ENCODE results near the gene OSBPL3.

OSBPL3 gene

GRCh38 chr7:24827027-24827426, 153.0 kb downstream of the OSBPL3 start:
- no peak for DNase-seq (ENCODE audit: low read depth)

- DNase-seq (ENCODE audit: low read depth) = no peak
Measured at GRCh38 chr7:24826662-24827020, 153.3 kb downstream of the OSBPL3 start.

GRCh38 chr7:24825931-24826661, 153.9 kb downstream of the OSBPL3 start:
- DNase-seq (ENCODE audit: low read depth) = no peak

GRCh38 chr7:24825381-24825794, 154.6 kb downstream of the OSBPL3 start:
- no peak for DNase-seq (ENCODE audit: low read depth)

GRCh38 chr7:24824896-24825295, 155.1 kb downstream of the OSBPL3 start:
- DNase-seq (ENCODE audit: low read depth) = no peak

GRCh38 chr7:24824400-24824799, 155.6 kb downstream of the OSBPL3 start:
- no peak for DNase-seq (ENCODE audit: low read depth)

- no peak for DNase-seq (ENCODE audit: low read depth)
Measured at GRCh38 chr7:24821754-24822054, 158.3 kb downstream of the OSBPL3 start.

GRCh38 chr7:24821045-24821753, 158.8 kb downstream of the OSBPL3 start:
- peak; percentile 66 for DNase-seq (ENCODE audit: low read depth)

GRCh38 chr7:24820730-24821044, 159.3 kb downstream of the OSBPL3 start:
- no peak for DNase-seq (ENCODE audit: low read depth)

- peak; percentile 53 for DNase-seq (ENCODE audit: low read depth)
Measured at GRCh38 chr7:24819916-24820689, 159.9 kb downstream of the OSBPL3 start.

- DNase-seq (ENCODE audit: low read depth) = no peak
Measured at GRCh38 chr7:24817339-24817738, 162.6 kb downstream of the OSBPL3 start.

- DNase-seq (ENCODE audit: low read depth) = no peak
Measured at GRCh38 chr7:24816868-24817267, 163.1 kb downstream of the OSBPL3 start.

- DNase-seq (ENCODE audit: low read depth) = no peak
Measured at GRCh38 chr7:24812305-24812945, 167.6 kb downstream of the OSBPL3 start.

- DNase-seq (ENCODE audit: low read depth) = no peak
Measured at GRCh38 chr7:24808518-24808917, 171.5 kb downstream of the OSBPL3 start.

GRCh38 chr7:24802300-24802699, 177.7 kb downstream of the OSBPL3 start:
- no peak for DNase-seq (ENCODE audit: low read depth)

GRCh38 chr7:24801883-24802282, 178.1 kb downstream of the OSBPL3 start:
- no peak for DNase-seq (ENCODE audit: low read depth)

- no peak for DNase-seq (ENCODE audit: low read depth)
Measured at GRCh38 chr7:24800667-24801066, 179.3 kb downstream of the OSBPL3 start.

GRCh38 chr7:24800073-24800472, 179.9 kb downstream of the OSBPL3 start:
- DNase-seq (ENCODE audit: low read depth) = no peak

GRCh38 chr7:24799506-24799905, 180.5 kb downstream of the OSBPL3 start:
- no peak for DNase-seq (ENCODE audit: low read depth)

- DNase-seq (ENCODE audit: low read depth) = no peak
Measured at GRCh38 chr7:24798261-24798660, 181.7 kb downstream of the OSBPL3 start.

GRCh38 chr7:24797270-24797669, 182.7 kb downstream of the OSBPL3 start:
- no peak for DNase-seq (ENCODE audit: low read depth)

GRCh38 chr7:24795407-24795767, 184.6 kb downstream of the OSBPL3 start:
- no peak for DNase-seq (ENCODE audit: low read depth)

All from stimulated activated CD8-positive, alpha-beta memory T cell treated with anti-CD3 and anti-CD28 coated beads, Interleukin-4, amount 100 ng/mL, for 24 hours (primary cell).